Measurements from ENCODE around the gene SEC24A.

Gene SEC24A

GRCh38 chr5:134736173-134736812, 87.7 kb downstream of the SEC24A start:
- FAIRE-seq, result no peak
- no peak for DNase-seq (ENCODE audit: insufficient read length, low spot score)
- no peak for TF ChIP-seq CTCF (IDR thresholded peaks at IDR 0.05; ENCODE audit: insufficient read depth, missing control alignments)

GRCh38 chr5:134738133-134738962, 89.8 kb downstream of the SEC24A start, which contains the start of gene CAMLG:
Gene CAMLG, plus strand, starts transcription at chr5:134738548. Its CDS starts 73 bp downstream, at chr5:134738621.
- DNase-seq (ENCODE audit: insufficient read length, low spot score), result peak; percentile 64
- TF ChIP-seq CTCF (IDR thresholded peaks at IDR 0.05; ENCODE audit: insufficient read depth, missing control alignments), result peak; percentile 72
- no peak for FAIRE-seq

GRCh38 chr5:134738963-134739661, 90.5 kb downstream of the SEC24A start:
- FAIRE-seq, result no peak
- no peak for DNase-seq (ENCODE audit: insufficient read length, low spot score)
- TF ChIP-seq CTCF (IDR thresholded peaks at IDR 0.05; ENCODE audit: insufficient read depth, missing control alignments), result peak; percentile 37

- TF ChIP-seq CTCF (IDR thresholded peaks at IDR 0.05; ENCODE audit: insufficient read depth, missing control alignments), result no peak
- DNase-seq (ENCODE audit: insufficient read length, low spot score), result no peak
- no peak for FAIRE-seq
Measured at GRCh38 chr5:134741052-134741451, 92.5 kb downstream of the SEC24A start.

- DNase-seq (ENCODE audit: insufficient read length, low spot score), result no peak
- no peak for TF ChIP-seq CTCF (IDR thresholded peaks at IDR 0.05; ENCODE audit: insufficient read depth, missing control alignments)
Measured at GRCh38 chr5:134742134-134742533, 93.5 kb downstream of the SEC24A start.

GRCh38 chr5:134749415-134749814, 100.8 kb downstream of the SEC24A start:
- no peak for TF ChIP-seq CTCF (IDR thresholded peaks at IDR 0.05; ENCODE audit: insufficient read depth, missing control alignments)
- FAIRE-seq, result no peak
- DNase-seq (ENCODE audit: insufficient read length, low spot score), result no peak

More at GRCh38 chr5:134742134-134742533, 93.5 kb downstream of the SEC24A start:
- no peak for FAIRE-seq
